ENCODE results near the gene OR8S1.
"Not testable (repeated sequence)": the region's sequence is repeated elsewhere in the genome, so short reads cannot be mapped to it uniquely, and the experiment has no call there.

The OR8S1 gene

GRCh38 chr12:48525332-48525731 is at the start of gene OR8S1:
OR8S1 (plus strand) TSS chr12:48525632; CDS start chr12:48525632, 0 bp downstream.
- no peak for DNase-seq (ENCODE audit: low read depth in 2 of 3, low spot score in 2 of 3)

- DNase-seq (ENCODE audit: low read depth in 2 of 3, low spot score in 2 of 3): no peak
These were observed 43.2 kb upstream of the OR8S1 start, which contains the start of gene C12orf54 for GRCh38 chr12:48482198-48482597. C12orf54 (plus strand) TSS chr12:48482498; CDS start chr12:48483297, 799 bp downstream.

DNA sequence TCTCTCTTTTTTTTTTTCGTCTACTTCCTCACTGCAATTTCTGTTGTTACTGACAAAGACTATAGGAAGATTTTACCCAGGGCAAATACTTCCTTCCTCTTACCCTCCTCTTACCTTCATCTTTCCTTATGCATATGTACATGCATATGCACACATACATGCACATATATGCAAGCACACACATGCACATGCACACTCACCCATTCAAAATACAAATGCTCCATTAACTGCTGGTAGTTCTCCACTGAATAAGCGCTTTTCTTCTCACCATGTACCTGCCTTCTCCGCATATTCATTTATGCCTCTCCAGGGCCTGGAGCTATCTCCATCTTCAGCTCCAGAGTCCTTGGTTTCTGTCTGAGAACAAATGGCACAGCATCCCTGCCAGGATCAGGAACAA is 42.5 kb upstream of the OR8S1 start:
- no peak for DNase-seq (ENCODE audit: low read depth in 2 of 3, low spot score in 2 of 3)

DNA sequence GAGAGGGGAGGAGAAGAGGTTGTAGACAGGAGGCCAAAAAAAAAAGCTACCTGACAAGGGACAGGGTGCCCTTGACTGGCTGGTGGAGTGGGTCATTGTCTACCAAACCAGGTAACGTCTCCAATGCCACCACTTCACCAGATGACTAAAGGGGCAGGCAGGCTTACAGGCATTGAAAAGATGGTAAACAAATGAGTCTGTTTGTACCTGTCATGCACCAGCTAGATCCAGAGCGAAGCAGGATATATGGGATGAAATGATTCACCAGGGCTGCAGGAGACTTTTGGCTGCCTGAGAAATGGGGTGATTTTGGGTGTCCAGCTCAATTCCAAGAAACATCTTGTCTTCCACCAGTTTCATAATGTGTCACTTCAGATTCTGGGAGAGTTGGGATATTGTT is 39.2 kb upstream of the OR8S1 start:
- no peak for DNase-seq (ENCODE audit: low read depth in 2 of 3, low spot score in 2 of 3)

DNA sequence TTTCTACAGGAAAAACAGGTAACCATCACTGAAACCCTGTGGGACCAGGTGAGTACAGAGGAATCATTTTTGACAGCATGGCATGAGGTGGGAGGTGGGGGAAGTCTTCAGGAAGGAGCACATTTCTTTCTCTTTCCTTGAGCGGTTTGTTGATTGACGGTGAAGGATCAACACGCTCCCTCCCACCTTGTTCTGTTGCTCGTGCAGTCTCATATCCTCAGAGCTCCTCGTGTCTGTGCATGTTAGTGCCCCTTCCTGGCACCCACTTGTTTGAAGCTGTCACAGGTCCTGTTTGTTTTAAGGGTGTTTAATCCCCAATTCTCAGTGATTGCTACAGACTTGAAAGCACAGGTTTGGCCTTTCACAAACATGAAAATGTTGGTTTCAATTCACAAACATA is 38.8 kb upstream of the OR8S1 start:
- no peak for DNase-seq (ENCODE audit: low read depth in 2 of 3, low spot score in 2 of 3)

GRCh38 chr12:48489012-48489411 is 36.4 kb upstream of the OR8S1 start:
- no peak for DNase-seq (ENCODE audit: low read depth in 2 of 3, low spot score in 2 of 3)

DNA sequence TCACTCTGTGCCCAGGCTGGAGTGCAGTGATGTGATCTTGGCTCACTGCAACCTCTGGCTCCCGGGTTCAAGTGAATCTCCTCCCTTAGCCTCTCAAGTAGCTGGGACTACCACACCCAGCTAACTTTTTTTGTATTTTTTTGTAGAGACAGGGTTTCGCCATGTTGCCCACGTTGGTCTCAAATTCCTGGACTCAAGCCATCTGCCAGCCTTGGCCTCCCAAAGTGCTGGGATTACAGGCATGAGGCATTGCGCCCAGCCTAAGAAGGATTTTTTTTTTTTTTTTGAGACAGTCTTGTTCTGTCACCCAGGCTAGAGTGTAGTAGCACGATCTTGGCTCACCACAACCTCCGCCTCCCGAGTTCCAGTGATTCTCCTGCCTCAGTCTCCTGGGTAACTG is 36.0 kb upstream of the OR8S1 start:
- DNase-seq (ENCODE audit: low read depth in 2 of 3, low spot score in 2 of 3): not testable (repeated sequence)

- DNase-seq (ENCODE audit: low read depth in 2 of 3, low spot score in 2 of 3): not testable (repeated sequence)
These were observed 25.2 kb upstream of the OR8S1 start for GRCh38 chr12:48500281-48500680.

GRCh38 chr12:48506836-48507235 is 18.6 kb upstream of the OR8S1 start:
- DNase-seq (ENCODE audit: low read depth in 2 of 3, low spot score in 2 of 3): not testable (repeated sequence)

- no peak for DNase-seq (ENCODE audit: low read depth in 2 of 3, low spot score in 2 of 3)
These were observed 16.4 kb upstream of the OR8S1 start for GRCh38 chr12:48508987-48509386.

DNA sequence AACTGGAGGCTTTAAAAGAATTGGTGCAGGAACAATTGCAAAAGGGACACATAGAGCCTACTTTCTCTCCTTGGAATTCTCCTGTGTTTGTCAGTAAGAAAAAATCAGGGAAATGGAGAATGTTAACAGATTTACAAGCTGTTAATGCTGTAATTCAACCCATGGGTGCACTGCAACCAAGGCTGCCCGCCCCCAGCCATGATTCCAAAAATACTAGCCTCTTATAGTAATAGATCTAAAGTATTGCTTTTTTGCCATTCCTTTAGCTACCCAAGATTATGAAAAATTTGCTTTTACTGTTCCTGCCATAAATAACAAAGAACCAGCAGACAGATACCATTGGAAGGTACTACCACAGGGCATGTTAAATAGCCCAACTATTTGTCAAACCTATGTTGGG is 15.3 kb upstream of the OR8S1 start:
- no peak for DNase-seq (ENCODE audit: low read depth in 2 of 3, low spot score in 2 of 3)

DNA sequence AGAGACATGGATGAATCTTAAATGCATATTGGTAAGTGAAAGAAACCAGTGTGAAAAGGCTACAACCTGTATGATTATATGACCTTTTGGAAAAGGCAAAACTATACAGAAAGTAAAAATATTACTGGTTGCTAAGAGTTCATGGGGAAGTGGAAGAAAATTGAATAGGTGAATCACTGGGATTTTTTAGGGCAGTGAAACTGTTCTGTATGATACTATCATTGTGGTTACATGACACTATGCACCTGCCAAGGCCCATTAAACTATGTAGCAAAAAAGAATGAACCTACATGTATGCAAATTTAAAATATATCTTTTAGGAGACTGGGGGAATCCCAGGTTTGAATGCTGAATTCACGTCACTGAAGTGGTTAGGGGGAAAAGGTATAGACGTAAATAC is 12.6 kb upstream of the OR8S1 start:
- no peak for DNase-seq (ENCODE audit: low read depth in 2 of 3, low spot score in 2 of 3)

DNA sequence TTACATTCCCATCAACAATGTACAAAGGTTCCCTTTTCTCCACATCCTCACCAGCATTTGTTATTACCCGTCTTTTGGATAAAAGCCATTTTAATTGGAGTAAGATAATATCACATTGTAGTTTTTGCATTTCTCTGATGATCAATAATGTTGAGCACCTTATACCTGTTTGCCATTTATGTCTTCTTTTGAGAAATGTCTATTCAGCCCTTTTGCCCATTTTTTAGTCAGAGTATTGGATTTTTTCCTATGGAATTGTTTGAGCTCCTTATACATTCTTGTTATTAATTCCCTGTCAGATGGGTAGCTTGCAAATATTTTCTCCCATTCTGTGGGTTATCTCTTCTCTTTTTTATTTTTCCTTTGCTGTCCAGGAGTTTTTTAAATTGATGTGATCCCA is 10.7 kb upstream of the OR8S1 start:
- no peak for DNase-seq (ENCODE audit: low read depth in 2 of 3, low spot score in 2 of 3)

DNA sequence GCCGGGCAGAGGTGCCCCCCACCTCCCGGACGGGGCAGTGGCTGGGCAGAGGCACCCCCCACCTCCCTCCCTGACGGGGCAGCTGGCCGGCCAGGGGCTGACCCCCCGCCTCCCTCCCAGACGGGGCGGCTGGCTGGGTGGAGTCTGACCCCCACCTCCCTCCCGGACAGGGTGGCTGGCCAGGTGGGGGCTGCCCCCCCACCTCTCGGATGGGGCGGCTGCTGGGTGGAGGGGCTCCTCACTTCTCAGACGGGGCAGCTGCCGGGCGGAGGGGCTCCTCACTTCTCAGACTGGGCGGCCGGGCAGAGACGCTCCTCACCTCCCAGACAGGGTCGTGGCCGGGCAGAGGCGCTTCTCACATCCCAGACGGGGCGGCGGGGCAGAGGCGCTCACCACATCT is 5.1 kb upstream of the OR8S1 start:
- DNase-seq (ENCODE audit: low read depth in 2 of 3, low spot score in 2 of 3): not testable (repeated sequence)

DNA sequence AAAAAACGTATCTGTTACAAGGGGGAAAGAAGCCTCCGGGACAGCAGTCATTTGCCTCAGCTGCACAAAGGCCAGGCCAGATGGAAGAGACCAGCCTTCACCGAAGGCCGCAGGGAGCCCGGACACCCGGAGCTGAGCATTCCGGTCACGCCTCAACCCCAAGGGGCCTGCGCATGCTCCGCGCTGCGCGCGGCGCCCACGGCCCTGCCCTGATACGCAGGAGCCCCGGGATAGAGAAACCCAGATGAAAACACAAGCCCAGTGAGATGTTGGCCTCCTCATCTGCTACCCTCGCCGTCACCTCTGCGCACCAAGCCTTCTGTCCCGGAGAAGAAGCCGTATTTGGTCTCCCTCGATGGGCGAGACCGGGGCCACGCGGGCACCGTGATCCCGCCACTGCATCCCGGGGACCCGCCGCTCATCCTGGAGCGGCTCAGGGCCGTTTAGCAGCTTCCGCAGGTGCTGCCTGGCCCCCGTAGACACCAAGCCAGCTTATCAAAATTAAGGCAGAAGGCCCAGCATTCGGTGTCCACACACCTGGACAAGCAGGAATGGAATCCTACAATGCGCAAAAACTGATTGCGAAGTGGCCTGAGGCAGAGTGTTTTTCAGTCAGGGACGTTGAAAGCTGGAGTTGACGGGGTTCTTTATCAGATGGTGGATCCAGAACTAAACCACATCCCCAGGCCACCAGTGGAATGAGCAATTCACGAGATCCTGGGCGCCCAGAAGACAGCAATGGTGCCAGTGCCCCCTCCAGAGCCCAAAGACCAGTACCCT is 2.6 kb downstream of the OR8S1 start:
- DNase-seq (ENCODE audit: low read depth in 2 of 3, low spot score in 2 of 3): no peak

DNA sequence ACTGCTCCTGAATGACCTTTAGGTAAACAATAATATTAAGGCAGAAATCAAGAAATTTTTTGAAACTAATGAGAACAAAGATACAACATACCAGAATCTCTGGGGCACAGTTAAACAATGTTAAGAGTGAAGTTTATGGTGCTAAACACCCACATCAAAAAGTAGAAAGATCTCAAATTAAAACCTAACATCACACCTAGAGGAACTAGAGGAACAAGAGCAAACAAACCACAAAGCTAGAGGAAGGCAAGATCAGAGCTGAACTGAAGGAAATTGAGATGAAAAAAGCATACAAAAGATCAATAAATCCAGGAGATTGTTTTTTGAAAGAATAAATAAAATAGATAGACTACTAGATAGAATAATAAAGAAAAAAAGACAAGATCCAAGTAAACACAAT is 7.2 kb downstream of the OR8S1 start:
- no peak for DNase-seq (ENCODE audit: low read depth in 2 of 3, low spot score in 2 of 3)

GRCh38 chr12:48536602-48537001 is 11.2 kb downstream of the OR8S1 start:
- DNase-seq (ENCODE audit: low read depth in 2 of 3, low spot score in 2 of 3): no peak

DNA sequence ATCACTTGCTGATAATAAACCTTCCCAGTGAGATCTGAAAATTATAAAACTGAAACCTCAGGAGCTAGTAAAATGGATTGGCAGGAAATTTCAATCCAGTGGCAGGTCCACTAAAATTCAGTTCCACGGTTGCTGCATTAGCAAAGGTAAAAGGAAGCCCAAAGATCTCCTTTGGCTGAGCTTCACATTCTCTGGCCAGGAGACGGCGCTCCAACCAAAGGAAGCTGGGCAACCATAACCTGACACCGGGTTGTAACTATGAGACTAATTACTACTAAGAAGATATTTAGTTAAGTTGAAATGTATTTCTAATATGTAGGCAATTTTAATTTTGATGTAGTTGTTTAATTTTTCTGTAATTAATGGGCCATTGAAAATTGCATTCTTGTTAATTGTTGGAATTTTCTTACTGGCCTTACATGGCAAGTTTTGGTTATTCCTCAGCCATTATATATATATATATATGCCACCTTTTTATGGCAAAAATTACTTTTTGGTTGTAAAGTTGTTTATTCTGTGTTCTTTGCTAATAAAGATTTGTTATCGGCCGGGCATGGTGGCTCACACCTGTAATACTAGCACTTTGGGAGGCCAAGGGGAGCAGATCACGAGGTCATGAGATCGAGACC is 17.0 kb downstream of the OR8S1 start:
- DNase-seq (ENCODE audit: low read depth in 2 of 3, low spot score in 2 of 3): peak in 2 of 3 experiments; percentile 6 to 16

GRCh38 chr12:48545833-48546469 is 20.5 kb downstream of the OR8S1 start:
- no peak for DNase-seq (ENCODE audit: low read depth in 2 of 3, low spot score in 2 of 3)

DNA sequence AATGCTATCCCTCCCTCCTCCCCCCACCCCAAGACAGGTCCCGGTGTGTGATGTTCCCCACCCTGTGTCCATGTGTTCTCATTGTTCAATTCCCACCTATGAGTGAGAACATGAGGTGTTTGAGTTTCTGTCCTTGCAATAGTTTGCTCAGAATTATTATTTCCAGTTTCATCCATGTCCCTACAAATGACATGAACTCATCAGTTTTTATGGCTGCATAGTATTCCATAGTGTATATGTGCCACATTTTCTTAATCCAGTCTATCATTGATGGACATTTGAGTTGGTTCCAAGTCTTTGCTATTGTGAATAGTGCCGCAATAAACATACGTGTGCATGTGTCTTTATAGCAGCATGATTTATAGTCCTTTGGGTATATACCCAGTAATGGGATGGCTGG is 21.6 kb downstream of the OR8S1 start:
- DNase-seq (ENCODE audit: low read depth in 2 of 3, low spot score in 2 of 3): not testable (repeated sequence)

- DNase-seq (ENCODE audit: low read depth in 2 of 3, low spot score in 2 of 3): not testable (repeated sequence)
These were observed 26.2 kb downstream of the OR8S1 start for GRCh38 chr12:48551636-48552035.

GRCh38 chr12:48553666-48554343 is 28.4 kb downstream of the OR8S1 start:
- DNase-seq (ENCODE audit: low read depth in 2 of 3, low spot score in 2 of 3): not testable (repeated sequence)
